C4-2B (cell line): ENCODE measurements around the gene NLGN2.

Experiments
- ZFX ChIP-seq: fragments of 450-650 bp; IDR thresholded peaks from 2 replicates; pipeline ENCODE4 v1.6.1; 2017
- TF ChIP-seq, protein P1 (sequence below): fragments of 450-650 bp; conservative IDR thresholded peaks from 2 replicates; pipeline ENCODE4 v1.5.1; 2017; ENCODE audit warnings: mild to moderate bottlenecking

DNA sequence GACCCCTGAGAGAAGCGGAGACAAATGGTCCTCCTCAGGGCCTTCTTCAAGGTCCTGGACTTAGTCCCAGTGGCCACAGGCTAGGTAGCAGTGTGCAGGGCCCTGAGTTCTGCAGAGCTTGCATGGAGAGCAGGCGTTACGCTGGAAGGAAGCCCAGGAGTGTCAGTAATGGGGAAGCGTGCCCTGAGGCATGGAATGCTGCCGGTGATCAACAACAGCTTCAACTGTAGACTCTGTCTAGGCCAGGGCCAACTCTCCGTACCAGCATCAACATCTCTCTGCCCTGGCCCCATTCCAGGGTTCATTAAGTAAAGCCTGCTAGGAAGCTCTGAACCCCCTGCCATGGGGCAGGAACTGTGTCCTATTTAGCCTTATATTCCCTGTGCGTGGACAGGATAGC is 27.3 kb upstream of the NLGN2 start:
- TF ChIP-seq, protein P1, sequence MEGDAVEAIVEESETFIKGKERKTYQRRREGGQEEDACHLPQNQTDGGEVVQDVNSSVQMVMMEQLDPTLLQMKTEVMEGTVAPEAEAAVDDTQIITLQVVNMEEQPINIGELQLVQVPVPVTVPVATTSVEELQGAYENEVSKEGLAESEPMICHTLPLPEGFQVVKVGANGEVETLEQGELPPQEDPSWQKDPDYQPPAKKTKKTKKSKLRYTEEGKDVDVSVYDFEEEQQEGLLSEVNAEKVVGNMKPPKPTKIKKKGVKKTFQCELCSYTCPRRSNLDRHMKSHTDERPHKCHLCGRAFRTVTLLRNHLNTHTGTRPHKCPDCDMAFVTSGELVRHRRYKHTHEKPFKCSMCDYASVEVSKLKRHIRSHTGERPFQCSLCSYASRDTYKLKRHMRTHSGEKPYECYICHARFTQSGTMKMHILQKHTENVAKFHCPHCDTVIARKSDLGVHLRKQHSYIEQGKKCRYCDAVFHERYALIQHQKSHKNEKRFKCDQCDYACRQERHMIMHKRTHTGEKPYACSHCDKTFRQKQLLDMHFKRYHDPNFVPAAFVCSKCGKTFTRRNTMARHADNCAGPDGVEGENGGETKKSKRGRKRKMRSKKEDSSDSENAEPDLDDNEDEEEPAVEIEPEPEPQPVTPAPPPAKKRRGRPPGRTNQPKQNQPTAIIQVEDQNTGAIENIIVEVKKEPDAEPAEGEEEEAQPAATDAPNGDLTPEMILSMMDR: no peak
- no peak for TF ChIP-seq ZFX
